ENCODE data around the gene TOR1B.

Gene TOR1B

GRCh38 chr9:129849901-129850300 is 46.9 kb downstream of the TOR1B start:
- DNase-seq = no peak

- no peak for DNase-seq
Observed at GRCh38 chr9:129850821-129851550, 48.0 kb downstream of the TOR1B start.

- DNase-seq = no peak
Observed at GRCh38 chr9:129851821-129852220, 48.8 kb downstream of the TOR1B start.

GRCh38 chr9:129852579-129852978 is 49.6 kb downstream of the TOR1B start:
- no peak for DNase-seq

GRCh38 chr9:129853614-129854013 is 50.6 kb downstream of the TOR1B start:
- no peak for DNase-seq

- no peak for DNase-seq
Observed at GRCh38 chr9:129854588-129855110, 51.7 kb downstream of the TOR1B start.

- no peak for DNase-seq
Observed at GRCh38 chr9:129857207-129857606, 54.2 kb downstream of the TOR1B start.

GRCh38 chr9:129858167-129858962 is 55.4 kb downstream of the TOR1B start:
- DNase-seq = no peak
